ENCODE measurements around the gene SFXN5.

GRCh38 chr2:72932045-72932740, 139.3 kb downstream of the SFXN5 start:
- TF ChIP-seq, protein P1, sequence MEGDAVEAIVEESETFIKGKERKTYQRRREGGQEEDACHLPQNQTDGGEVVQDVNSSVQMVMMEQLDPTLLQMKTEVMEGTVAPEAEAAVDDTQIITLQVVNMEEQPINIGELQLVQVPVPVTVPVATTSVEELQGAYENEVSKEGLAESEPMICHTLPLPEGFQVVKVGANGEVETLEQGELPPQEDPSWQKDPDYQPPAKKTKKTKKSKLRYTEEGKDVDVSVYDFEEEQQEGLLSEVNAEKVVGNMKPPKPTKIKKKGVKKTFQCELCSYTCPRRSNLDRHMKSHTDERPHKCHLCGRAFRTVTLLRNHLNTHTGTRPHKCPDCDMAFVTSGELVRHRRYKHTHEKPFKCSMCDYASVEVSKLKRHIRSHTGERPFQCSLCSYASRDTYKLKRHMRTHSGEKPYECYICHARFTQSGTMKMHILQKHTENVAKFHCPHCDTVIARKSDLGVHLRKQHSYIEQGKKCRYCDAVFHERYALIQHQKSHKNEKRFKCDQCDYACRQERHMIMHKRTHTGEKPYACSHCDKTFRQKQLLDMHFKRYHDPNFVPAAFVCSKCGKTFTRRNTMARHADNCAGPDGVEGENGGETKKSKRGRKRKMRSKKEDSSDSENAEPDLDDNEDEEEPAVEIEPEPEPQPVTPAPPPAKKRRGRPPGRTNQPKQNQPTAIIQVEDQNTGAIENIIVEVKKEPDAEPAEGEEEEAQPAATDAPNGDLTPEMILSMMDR (IDR thresholded peaks at IDR 0.05): no peak
- TF ChIP-seq POLR2A (IDR thresholded peaks at IDR 0.05): no peak

Data from right lobe of liver (tissue), 4 donors.